SK-N-SH (cell line): Measurements from ENCODE around the gene PRR22.

Source experiments
- CHD2 ChIP-seq: fragments of 150-350 bp; IDR thresholded peaks from 2 replicates; pipeline ENCODE4 v1.6.1; 2018; ENCODE audit warnings: low read length; ENCODE audit not compliant: partially characterized antibody
- EZH2phosphoT487 ChIP-seq: fragments of 200-600 bp; sonication (generic); IDR thresholded peaks from 2 replicates; pipeline ENCODE4 v1.6.1; 2017; ENCODE audit warnings: low read depth, mixed run types, mild to moderate bottlenecking, antibody characterized with exemption, moderate library complexity, borderline replicate concordance
- NFIC ChIP-seq: IDR thresholded peaks from 2 replicates; pipeline ENCODE4 v1.4.0; 2012; ENCODE audit warnings: borderline replicate concordance
- POLR2AphosphoS5 ChIP-seq: IDR thresholded peaks from 2 replicates; pipeline ENCODE4 v1.6.1; 2012; ENCODE audit warnings: low read depth, low read length
- RFX5 ChIP-seq: IDR thresholded peaks from 2 replicates; pipeline ENCODE4 v1.6.1; 2012; ENCODE audit warnings: mild to moderate bottlenecking, improper control_type of control experiment, low read length
- SIN3A ChIP-seq: IDR thresholded peaks from 2 replicates; pipeline ENCODE4 v1.6.1; 2012; ENCODE audit warnings: low read depth, mild to moderate bottlenecking, low read length, moderate library complexity, borderline replicate concordance
- YY1 ChIP-seq: IDR thresholded peaks from 2 replicates; pipeline ENCODE4 v1.4.0; 2012; ENCODE audit warnings: low read depth, mild to moderate bottlenecking
- TF ChIP-seq, protein P1 (sequence below): IDR thresholded peaks from 2 replicates; pipeline ENCODE4; 2012
- TF ChIP-seq, protein P2 (sequence below): IDR thresholded peaks from 2 replicates; pipeline ENCODE4 v1.6.1; 2012; ENCODE audit warnings: mild to moderate bottlenecking, low read depth, low read length, moderate library complexity
- TF ChIP-seq, protein P3 (sequence below): fragments of 200-600 bp; sonication (generic); IDR thresholded peaks from 2 replicates; pipeline ENCODE4 v1.6.1; 2017; ENCODE audit warnings: antibody characterized with exemption, mild to moderate bottlenecking, moderate library complexity

DNA sequence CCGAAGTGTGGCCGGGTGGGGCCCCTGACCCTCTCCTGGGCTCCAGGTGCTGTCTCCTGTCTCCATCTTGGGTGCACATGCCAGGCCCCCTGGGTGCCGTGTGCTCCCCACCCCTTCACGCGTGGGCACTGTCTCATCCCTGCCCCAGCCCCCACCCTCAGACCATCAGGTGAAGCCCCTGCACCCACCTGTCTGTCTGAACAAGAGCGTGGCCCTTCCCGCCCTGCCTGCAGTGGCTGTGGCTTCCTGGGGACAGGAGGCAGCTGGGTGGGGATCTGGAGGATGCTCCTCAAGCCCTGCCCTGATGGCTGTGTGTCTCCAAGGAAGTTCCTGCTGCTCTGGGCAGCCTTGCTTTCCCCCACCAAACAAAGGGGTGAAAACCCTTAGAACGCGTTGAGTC lies 2.2 kb downstream of the PRR22 start:
- TF ChIP-seq EZH2phosphoT487: no peak
- no peak for TF ChIP-seq NFIC
- TF ChIP-seq, protein P1, sequence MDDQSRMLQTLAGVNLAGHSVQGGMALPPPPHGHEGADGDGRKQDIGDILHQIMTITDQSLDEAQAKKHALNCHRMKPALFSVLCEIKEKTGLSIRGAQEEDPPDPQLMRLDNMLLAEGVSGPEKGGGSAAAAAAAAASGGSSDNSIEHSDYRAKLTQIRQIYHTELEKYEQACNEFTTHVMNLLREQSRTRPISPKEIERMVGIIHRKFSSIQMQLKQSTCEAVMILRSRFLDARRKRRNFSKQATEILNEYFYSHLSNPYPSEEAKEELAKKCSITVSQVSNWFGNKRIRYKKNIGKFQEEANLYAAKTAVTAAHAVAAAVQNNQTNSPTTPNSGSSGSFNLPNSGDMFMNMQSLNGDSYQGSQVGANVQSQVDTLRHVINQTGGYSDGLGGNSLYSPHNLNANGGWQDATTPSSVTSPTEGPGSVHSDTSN: no peak
- TF ChIP-seq CHD2: no peak
- TF ChIP-seq, protein P2, sequence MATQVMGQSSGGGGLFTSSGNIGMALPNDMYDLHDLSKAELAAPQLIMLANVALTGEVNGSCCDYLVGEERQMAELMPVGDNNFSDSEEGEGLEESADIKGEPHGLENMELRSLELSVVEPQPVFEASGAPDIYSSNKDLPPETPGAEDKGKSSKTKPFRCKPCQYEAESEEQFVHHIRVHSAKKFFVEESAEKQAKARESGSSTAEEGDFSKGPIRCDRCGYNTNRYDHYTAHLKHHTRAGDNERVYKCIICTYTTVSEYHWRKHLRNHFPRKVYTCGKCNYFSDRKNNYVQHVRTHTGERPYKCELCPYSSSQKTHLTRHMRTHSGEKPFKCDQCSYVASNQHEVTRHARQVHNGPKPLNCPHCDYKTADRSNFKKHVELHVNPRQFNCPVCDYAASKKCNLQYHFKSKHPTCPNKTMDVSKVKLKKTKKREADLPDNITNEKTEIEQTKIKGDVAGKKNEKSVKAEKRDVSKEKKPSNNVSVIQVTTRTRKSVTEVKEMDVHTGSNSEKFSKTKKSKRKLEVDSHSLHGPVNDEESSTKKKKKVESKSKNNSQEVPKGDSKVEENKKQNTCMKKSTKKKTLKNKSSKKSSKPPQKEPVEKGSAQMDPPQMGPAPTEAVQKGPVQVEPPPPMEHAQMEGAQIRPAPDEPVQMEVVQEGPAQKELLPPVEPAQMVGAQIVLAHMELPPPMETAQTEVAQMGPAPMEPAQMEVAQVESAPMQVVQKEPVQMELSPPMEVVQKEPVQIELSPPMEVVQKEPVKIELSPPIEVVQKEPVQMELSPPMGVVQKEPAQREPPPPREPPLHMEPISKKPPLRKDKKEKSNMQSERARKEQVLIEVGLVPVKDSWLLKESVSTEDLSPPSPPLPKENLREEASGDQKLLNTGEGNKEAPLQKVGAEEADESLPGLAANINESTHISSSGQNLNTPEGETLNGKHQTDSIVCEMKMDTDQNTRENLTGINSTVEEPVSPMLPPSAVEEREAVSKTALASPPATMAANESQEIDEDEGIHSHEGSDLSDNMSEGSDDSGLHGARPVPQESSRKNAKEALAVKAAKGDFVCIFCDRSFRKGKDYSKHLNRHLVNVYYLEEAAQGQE: no peak
- TF ChIP-seq SIN3A: no peak
- TF ChIP-seq YY1: no peak
- TF ChIP-seq, protein P3, sequence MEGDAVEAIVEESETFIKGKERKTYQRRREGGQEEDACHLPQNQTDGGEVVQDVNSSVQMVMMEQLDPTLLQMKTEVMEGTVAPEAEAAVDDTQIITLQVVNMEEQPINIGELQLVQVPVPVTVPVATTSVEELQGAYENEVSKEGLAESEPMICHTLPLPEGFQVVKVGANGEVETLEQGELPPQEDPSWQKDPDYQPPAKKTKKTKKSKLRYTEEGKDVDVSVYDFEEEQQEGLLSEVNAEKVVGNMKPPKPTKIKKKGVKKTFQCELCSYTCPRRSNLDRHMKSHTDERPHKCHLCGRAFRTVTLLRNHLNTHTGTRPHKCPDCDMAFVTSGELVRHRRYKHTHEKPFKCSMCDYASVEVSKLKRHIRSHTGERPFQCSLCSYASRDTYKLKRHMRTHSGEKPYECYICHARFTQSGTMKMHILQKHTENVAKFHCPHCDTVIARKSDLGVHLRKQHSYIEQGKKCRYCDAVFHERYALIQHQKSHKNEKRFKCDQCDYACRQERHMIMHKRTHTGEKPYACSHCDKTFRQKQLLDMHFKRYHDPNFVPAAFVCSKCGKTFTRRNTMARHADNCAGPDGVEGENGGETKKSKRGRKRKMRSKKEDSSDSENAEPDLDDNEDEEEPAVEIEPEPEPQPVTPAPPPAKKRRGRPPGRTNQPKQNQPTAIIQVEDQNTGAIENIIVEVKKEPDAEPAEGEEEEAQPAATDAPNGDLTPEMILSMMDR: no peak
- TF ChIP-seq RFX5: no peak
- no peak for TF ChIP-seq POLR2AphosphoS5
